Astrocyte of the cerebellum (primary cell): Measurements from ENCODE around the gene CSTPP1.
"Not testable (repeated sequence)": the region's sequence is repeated elsewhere in the genome, so short reads cannot be mapped to it uniquely, and the experiment has no call there.

ENCODE experiments used
- DNase-seq: peaks from one replicate; pipeline ENCODE4 v3.0.0-alpha.2; 2011; ENCODE audit warnings: low read depth
- H3K4me3 ChIP-seq: 2 replicates; pipeline ENCODE4 v1.5.1; 2011; ENCODE audit warnings: mild to moderate bottlenecking, low read depth, low read length, moderate library complexity
- CTCF ChIP-seq: IDR thresholded peaks from 2 replicates; pipeline ENCODE4 v1.5.1; 2012; ENCODE audit warnings: low read length, low read depth, moderate library complexity, mild to moderate bottlenecking; ENCODE audit errors: missing control alignments
- in situ Hi-C: cut with HindIII; loops from 2 replicates; pipeline ENCODE4 v1.10.0; 2017; ENCODE audit warnings: low sequenced_read_pairs

Gene CSTPP1

DNA sequence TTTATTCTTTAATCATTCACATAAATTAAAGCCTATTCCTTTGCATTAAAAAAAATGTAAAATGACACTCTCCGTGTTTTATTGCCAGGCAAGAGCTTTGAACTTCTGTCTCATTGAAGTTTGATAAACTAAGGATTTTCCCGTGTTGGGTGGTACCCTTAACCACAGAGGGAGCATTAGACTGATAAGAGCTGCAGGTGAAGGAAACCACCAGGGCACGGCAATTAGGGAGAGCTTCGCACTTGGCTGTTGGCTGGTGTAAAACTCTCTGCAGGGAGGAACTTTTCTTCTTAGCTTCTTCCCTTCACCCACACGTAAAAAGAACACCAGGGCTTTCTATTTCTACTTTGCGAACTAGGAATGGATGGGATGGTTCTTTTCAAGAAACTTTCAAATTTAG is 47.0 kb downstream of the CSTPP1 start:
- DNase-seq, result no peak
- in situ Hi-C loops, result no loop called here
- H3K4me3 ChIP-seq, result no peak overlapping the region
- TF ChIP-seq CTCF, result no peak

GRCh38 chr11:46984548-46984947 is 48.0 kb downstream of the CSTPP1 start:
- no peak overlapping the region for H3K4me3 ChIP-seq
- in situ Hi-C loops, result no loop called here
- no peak for DNase-seq
- TF ChIP-seq CTCF, result no peak

DNA sequence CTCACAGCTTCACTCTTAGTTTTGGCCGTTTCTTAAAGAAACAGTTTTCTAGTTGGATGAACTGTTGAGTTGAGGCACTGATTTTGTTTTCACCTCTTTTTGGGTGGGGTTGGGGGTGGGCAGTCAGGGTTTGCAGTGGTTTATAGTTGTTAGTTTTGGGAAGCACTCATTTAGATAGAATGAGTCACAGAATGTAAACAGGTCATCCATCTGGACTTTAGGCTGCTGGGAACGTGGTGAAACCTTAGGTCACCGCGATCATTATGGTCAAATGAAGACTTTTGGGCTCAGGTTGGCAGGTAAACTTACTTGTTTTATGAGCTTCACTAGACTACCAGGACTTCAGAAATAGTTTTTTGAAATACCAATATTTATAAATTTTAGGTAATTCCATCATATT is 48.4 kb downstream of the CSTPP1 start:
- no peak overlapping the region for H3K4me3 ChIP-seq
- in situ Hi-C loops, result no loop called here
- no peak for DNase-seq
- no peak for TF ChIP-seq CTCF

- DNase-seq, result no peak
- H3K4me3 ChIP-seq, result no peak overlapping the region
- TF ChIP-seq CTCF, result no peak
- in situ Hi-C loops, result no loop called here
These were observed 50.6 kb downstream of the CSTPP1 start for GRCh38 chr11:46987183-46987582.

- in situ Hi-C loops, DNase-seq, H3K4me3 ChIP-seq: not testable (repeated sequence)
These were observed 53.4 kb downstream of the CSTPP1 start for GRCh38 chr11:46989810-46990487.

- no peak for DNase-seq
- no peak overlapping the region for H3K4me3 ChIP-seq
- in situ Hi-C loops, result no loop called here
- no peak for TF ChIP-seq CTCF
These were observed 54.8 kb downstream of the CSTPP1 start for GRCh38 chr11:46991391-46991790.

DNA sequence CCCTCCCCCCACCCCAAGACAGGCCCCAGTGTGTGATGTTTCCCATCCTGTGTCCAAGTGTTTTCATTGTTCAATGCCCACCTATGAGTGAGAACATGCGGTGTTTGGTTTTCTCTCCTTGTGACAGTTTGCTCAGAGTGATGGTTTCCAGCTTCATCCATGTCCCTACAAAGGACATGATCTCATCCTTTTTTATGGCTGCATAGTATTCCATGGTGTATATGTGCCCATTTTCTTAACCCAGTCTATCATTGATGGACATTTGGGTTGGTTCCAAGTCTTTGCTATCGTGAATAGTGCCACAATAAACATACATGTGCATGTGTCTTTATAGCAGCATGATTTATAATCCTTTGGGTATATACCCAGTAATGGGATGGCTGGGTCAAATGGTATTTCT is 55.8 kb downstream of the CSTPP1 start:
- in situ Hi-C loops, H3K4me3 ChIP-seq, DNase-seq: not testable (repeated sequence)

- H3K4me3 ChIP-seq, in situ Hi-C loops, DNase-seq: not testable (repeated sequence)
These were observed 61.2 kb downstream of the CSTPP1 start for GRCh38 chr11:46997796-46998195.
